HG03354 (cell line): Measurements from ENCODE around the gene KDSR.

ENCODE experiments used
- ATAC-seq: cut with Tn5 transposase; IDR thresholded peaks from one replicate; pipeline ENCODE4 v1.9.1; 2021; ENCODE audit warnings: mild to moderate bottlenecking; ENCODE audit not compliant: unreplicated experiment, poor library complexity, severe bottlenecking

KDSR gene

DNA sequence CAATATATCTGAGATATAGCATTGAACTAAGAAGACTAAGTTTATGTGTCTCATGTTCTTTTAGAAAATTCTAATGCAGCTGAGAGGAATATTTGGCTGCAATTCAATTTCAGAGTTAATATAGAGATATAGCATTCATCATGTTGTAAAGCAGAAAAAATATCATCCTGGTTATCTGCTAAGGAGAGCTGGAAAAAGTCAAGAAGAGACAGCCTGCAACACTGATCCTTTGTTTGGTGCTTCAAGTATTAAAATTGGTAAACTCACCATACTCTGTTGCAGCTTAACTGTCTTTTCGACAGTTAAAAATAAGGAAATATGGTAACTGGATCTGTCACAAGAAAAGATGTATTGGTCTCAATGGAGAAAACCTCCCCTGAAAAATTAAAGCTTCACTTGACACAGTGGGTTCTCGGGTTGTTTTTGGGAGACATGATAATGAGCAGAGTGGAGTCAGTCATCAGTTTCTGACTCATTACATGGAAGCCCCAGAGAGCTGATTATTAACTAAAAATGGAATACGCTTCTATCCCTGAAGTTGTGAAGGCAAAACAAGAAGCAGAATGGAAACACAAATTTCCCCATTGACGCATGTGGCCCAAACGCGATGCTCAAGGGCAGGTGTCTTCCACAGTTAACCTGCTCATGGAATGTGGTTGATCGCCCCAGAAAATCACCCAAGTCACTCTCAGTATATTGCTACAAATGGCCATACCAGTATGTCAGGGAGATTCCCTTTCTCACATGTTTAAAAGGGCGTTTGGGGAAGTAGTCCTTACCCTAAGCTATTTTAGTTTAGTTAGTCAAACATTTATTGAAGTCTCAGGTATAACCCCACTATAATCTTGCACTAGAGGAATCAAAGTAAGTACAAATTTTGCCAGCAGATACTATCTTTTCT lies 55.6 kb downstream of the KDSR start:
- ATAC-seq: peak; percentile 72

DNA sequence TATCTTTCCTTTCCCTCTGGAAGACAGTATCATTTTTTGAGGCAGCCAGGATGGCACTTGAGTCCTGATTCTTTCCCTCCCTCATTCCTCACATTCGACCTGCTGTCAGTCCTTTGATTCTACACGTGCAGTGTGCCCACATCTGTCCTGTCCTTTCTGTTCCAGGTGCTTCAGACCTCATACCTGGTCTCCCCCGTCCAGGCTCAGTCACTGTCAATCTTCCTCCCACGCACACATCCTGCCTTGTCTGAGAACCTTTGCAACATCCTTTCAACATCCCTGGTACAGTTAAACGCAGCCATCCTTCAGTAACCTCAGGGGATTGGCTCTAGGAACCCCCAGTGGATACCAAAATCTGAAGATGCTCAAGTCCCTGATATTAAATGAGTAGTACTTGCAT lies 57.6 kb downstream of the KDSR start:
- no peak for ATAC-seq

DNA sequence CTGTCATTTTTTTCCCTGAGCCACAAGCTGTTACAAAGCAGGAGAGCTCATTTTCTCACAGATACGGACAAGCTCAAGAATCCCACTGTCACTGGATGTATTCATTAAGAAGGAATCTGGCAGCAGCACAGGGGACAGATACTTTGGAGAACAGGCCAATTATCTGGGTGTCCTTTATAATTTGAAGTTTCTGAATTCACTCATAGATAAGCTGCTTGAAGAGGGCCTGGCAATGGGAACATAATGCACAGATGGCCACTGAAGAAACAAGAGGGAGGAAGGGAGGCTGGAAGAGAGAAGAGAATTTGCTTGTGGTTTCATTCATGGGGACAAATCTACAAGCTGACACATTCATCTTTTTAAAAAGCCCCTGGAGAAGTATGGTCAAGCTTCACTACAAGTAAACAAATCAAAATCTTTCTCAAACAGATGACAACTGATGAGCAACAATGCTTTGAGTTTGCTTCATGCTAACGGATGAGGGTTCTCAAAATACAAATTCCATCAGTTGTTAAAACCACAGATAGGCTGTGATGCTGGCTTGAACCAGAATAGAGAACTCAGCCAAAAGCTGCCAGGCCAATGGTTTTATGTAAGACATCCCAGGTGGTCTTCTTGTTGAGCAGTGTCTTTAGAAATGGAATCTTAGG lies 59.3 kb downstream of the KDSR start:
- no peak for ATAC-seq

DNA sequence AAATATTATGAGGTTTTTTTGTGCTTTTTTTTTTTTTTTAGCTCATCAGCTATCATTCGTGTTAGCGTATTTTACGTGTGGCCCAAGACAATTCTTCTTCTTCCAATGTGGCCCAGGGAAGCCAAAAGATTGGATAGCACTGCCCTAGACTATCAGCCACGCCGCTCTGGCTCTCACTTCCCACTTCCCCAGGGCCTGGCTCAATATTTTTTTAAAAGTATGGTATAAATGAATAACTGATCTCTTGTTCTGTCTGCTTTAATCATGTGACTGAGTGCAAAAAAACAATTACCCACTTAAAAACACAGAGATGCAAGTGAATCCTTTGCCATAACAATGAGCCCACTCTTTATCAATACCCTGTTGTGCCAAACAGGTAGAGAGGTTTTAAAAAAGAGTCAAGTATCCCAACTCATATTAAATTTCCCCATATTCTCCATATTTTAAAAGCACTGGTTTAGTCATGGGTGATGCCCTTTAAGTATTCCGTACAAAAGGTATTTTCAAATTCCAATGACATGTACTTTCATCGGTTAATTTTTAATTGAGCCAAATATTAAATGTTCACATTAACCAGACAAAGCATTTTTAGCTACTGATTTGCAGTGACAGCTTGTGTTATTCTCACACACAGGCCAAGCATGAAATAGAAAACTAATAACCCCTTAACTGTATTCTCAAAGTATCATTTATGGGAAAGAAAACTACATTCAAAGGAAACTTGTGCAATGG lies 60.0 kb downstream of the KDSR start:
- ATAC-seq: no peak

DNA sequence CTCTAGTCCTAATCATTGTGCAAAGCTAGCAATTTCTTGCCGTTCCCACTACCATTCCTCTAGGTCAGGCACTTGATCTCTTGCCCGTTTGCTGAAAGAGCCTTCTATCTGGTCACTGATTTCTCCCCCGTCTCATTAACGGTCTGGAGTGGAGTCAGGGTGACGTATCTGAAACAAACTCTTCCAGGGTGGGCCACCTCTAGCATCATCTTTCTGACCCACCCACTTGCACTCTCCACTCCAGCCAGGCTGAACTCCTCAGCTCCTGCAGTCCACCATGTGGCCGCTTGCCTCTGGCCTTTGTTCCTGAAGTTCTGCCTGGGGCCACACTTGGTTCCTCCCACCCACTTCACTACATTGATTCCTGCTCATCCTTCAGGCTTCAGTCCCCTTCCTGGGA lies 60.8 kb downstream of the KDSR start:
- ATAC-seq: no peak

DNA sequence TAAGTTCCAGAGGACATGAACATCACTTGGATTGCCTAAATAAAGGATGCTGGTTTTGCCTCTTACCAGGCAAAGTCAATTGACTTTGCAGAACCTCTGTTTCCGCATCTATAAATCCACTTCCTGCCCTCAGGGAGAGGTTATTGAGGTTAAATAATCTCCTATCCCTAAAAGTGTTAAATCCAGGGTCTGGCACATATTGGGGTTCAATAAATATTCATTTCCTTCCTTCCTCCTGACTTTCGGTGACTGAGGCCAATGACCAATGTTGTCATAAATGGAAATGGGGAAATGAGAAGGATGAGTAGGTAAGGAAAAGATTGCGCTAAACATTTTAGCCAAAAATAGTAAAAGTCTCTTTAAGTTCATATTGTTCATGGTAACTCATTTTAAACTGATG lies 63.5 kb downstream of the KDSR start:
- ATAC-seq: no peak

DNA sequence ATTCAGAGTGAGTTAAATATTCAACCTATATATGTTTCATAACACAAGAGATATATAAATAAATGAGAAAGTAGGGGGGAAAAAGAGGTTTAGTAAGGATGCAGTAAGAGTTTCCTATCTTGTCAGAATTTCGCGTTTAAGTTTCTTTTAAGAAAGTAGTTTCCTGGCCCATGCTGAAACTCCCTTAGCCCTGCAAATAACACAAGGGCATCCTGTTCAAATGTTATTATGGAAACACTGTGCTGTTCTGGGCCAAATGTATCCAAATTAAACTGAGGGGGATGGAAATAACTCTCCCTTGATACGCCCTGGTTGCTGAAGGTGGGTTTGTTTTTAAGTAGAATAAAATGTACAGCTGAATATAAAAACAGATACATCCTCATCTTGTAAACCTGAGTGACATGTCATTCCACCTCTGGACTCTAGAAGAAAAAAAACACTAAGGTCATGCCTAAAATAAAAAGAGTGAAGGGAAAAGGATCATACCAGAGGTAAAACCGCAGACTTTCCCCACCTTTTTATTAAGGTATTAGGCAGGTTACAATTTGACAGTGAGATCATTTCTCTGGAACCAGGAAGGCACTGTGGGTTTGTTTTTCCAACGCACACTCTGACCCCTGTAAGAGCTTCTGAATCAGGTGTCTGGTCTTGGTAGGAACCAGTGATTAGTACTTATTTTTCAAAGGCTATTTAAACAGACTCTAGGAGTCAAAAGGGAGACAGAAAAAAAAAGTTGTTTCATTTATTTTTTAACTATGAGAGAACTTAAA lies 64.2 kb downstream of the KDSR start:
- no peak for ATAC-seq

DNA sequence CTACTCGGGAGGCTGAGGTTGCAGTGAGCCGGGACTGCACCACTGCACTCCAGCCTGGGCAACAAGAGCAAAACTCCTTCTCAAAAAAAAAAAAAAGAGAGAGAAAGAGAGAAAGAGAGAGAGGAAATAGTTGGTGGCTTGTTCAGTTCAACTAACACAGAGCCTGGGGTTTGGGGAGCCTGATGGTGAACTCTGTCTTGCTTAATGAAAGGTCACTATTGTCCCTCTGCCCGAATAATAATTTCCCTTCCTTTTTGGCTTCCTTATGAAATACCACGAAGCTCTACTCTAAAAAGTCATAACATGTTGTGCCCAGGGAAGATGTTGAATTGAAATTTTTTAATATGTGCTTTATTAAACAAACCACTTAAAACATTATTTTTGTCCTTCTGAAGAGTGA lies 64.8 kb downstream of the KDSR start:
- no peak for ATAC-seq

DNA sequence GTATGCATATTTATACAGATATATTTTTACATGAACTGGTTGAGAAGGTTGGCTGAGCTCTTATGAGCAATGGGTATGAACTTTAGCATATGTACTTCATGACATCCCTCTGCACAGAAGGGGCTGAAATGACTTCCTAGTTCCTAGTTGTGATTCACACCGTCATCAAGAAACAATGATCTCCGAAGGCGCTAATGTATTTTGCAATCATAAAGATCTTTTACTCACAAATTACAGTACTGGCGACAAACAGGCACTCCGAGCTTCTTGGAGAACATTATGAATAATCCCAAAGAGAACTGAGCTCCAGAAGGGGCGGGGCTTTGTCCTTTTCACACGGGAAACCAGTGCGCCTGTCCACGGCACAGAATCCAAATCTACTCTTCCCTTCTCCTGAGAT lies 65.6 kb downstream of the KDSR start:
- ATAC-seq: no peak

DNA sequence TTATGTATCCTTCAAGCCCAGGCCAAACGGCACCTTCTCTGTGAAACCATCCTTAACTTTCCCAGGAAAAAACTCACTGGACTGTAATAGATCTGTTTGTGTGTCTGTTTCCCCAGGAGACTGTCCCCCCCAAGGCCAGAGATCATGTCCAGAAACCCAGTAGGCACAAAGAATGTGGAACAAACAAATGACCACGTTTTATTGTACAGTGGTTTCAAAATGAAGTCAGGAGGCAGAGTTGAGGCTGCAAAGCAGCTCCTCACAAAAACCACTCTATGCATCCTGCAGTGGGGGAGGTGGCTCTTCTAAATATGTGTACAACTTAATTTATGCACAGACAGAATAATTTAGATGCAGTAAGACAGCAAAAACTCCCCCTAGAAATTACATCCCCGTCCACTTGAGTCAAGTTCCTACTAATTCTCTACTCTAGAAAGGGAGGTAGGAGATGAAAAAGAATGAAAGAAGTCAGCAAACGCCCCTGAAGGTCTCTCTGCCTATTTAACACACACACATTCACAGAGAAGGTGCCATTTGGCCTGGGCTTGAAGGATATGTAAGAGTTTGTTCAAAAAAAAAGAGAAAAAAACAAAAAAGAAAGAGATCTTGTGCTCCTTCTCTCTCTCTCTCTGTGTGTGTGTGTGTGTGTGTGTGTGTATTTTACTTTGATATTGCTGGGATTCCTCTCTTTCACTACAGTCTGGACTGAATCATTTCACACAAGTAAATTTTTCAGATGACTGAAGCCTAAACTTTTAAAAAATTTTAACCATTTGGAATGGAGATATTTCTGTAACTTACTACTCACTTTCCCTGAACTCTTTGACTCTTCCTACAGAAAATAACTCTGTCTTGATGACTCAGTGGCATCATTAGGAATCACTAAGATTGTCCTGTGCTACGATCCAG lies 66.9 kb downstream of the KDSR start:
- peak; percentile 64 for ATAC-seq

DNA sequence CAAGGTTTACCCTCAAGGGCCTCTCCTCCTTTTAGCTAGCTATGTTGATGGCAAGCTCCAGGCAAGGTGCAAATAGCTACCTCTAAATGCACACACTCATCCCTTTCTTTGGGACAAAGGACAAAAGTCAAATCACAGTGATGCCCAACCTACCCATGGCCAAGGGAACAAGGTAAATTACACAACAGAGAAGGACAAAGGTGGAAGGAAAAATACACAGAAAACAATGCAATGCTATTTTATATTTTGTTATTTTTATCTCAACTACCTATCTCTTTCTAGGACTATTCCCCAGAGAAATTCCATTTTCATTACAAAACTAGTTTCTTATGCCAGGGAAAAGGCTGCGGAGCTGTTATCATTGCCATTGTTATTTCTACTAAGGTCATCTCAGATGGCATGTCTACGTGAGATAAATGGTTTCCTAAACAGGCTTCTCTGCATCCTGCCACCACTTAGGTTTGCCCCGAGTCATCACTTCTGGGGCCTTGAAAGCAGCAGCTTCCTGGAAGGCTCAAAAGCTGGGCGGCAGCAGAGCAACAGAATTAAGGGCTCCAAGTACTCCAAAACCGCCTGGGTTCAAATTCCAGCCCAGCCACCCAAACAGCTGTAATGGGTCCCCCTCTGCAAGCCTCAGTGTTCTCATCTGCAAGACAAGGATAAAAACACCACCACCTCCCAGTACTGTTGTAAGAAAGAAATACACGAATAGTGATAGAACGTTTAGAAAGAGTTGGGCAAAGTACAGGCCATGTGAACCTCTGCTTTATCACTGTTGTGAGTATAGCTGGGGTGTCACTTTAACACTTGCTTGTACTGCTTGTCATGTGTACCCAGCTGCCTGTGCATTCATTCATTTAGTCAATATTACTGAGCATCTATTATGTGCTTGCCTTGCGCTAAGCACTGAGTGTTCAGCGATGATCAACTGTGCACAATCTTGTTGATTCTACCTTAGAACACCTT lies 68.3 kb downstream of the KDSR start:
- no peak for ATAC-seq

DNA sequence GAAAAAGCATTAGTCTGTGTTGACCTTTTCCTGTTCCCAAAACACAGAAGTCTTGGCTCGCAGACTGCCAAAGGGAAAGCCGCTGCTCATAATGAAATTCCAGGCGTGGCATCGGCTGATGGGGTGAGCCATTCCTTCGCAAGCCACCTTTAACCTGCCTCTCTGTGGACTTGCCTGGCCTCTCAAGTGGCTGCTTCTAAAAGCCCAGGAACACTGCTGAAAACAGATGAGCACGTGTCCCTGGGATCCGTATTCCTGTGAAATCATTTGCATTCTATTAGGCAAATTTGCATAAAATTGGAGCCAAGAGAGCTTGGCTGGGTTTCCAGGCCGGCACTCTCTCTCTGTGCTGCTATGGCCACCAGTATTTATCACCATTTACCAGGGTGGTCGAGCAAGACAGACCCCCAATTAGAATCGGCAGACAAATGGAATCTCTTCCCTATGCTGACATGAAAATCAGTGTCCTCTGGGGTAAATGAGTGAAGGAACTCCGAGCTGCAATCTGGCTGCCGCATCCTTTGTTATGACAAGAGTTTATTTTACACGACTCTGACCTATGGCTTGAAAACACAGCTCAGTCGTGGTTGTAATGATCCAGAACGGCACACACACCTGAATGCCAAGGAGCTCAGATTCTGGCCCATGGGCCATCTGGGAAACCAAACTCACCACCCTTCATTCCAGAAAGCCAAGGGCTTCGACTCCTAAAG lies 69.2 kb downstream of the KDSR start:
- ATAC-seq: no peak

DNA sequence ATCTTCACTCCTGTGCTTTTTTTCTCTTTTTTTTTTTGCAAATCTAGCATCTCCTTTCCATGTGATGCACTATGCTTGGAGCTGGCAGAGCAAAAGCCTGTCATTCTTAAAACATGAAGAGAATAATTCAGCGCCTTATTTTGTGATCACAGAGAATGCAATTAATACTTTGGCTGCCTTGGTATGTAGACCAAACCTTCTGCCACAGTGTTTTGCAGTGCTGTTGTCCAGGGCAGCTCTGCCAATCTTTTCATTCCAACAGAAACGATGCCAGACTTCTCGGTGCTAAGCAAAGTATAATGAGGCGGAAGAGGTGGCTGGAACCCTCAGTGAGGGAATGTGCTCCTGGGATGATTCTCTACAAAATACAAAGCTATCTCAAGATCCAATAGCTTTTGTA lies 73.1 kb downstream of the KDSR start:
- no peak for ATAC-seq

DNA sequence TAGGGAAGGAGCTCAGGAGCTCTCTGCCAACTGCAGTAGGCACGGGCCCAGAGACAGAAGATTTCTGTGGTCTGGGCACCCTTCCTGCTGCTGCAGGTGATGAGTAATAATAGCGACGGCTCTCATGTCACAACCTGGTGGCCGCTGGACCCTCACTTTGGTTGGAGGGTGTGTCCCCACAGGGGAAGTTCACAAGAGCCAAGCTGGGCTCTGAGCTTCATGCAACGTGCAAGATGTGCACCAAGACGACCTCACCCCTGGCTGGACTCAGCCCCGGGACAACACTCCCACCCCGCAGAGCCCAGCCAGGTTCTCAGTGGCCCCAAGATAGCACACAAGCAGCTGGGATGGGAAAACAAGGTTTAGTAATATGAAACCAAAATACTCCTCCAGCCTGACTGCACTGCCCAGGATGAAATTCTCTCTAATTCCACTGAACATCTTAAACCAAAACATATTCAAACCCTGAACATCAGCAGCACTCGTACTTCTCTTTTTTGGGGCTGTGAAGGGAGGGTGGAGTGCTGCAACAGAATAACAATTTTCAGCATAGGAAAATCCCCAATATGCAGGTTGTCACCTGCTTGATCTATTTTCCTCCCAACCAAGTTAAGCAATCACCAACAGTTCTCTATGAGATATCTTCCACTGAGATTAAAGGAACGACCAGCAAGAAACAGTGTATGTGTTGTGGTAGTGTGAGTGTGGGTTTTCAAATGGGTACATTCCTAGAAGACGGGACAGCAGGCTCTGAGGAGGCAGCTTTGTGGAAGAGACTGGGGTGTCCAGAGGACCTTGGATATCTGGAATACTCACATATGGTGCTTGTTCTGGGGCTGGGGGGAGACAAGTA lies 73.9 kb downstream of the KDSR start:
- peak; percentile 78 for ATAC-seq

DNA sequence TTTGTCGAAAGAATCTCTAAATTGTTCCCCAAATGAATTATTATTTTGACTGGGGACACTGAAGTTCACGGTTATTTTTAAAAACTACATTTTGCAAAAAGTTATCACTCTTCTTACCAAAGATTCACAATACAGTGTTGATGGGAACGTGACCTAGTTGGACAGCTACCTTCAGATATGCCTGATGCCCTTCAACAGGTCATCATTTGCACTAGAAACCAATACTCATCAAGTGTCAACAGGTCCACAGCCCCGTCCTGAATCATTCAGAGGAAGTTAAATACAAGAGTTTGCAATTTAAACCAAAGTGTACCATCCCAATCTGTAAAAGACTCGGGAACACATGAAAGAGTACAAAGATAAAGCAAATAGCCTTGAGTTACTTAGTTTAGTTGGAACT lies 75.7 kb downstream of the KDSR start:
- no peak for ATAC-seq

DNA sequence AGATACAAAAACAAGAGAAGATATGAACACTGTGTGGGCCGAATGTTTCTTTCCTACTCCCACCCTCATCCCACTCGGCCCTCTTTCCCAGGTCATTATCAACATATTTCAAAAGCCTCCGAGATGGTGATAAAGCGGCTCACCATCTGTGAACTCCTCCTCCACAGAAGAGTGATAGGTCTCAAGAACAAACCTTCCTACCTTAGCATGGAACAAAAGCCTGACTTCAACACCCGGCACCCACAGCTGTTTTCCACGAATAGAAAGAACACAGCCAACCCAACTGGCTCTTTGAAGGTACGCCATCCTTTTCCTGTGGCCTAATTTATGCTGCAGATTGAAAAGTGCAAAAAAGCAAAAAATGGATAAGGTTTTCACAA lies 76.2 kb downstream of the KDSR start:
- ATAC-seq: no peak
